HG03045 (cell line): ENCODE results near the gene IL27RA.
"Not testable (repeated sequence)": the region's sequence is repeated elsewhere in the genome, so short reads cannot be mapped to it uniquely, and the experiment has no call there.

Source experiments
- ATAC-seq: cut with Tn5 transposase; IDR thresholded peaks from one replicate; pipeline ENCODE4 v1.9.1; 2021; ENCODE audit warnings: mild to moderate bottlenecking, moderate library complexity; ENCODE audit not compliant: unreplicated experiment

IL27RA gene

GRCh38 chr19:14027856-14028450, 3.6 kb upstream of the IL27RA start, which contains the start of gene RLN3:
Gene RLN3, plus strand, starts transcription at chr19:14028148. Its CDS starts 57 bp downstream, at chr19:14028205.
- no peak for ATAC-seq

GRCh38 chr19:14028901-14029300, 2.7 kb upstream of the IL27RA start:
- ATAC-seq: no peak

GRCh38 chr19:14030997-14031718, 404 bp upstream of the IL27RA start:
- no peak for ATAC-seq

GRCh38 chr19:14033946-14034345, 2.4 kb downstream of the IL27RA start:
- ATAC-seq: no peak

- ATAC-seq: not testable (repeated sequence)
Observed at GRCh38 chr19:14035159-14035558, 3.6 kb downstream of the IL27RA start.

GRCh38 chr19:14035706-14036105, 4.1 kb downstream of the IL27RA start:
- ATAC-seq: no peak

- no peak for ATAC-seq
Observed at GRCh38 chr19:14039181-14039580, 7.6 kb downstream of the IL27RA start.

GRCh38 chr19:14042659-14043608, 11.4 kb downstream of the IL27RA start:
- ATAC-seq: not testable (repeated sequence)

- ATAC-seq: not testable (repeated sequence)
Observed at GRCh38 chr19:14047866-14048265, 16.3 kb downstream of the IL27RA start.

- no peak for ATAC-seq
Observed at GRCh38 chr19:14048443-14049153, 17.0 kb downstream of the IL27RA start.

GRCh38 chr19:14050512-14050911, 18.9 kb downstream of the IL27RA start:
- no peak for ATAC-seq

GRCh38 chr19:14050961-14051360, 19.4 kb downstream of the IL27RA start:
- ATAC-seq: not testable (repeated sequence)

GRCh38 chr19:14051980-14052379, 20.4 kb downstream of the IL27RA start:
- no peak for ATAC-seq

- ATAC-seq: no peak
Observed at GRCh38 chr19:14052470-14052869, 20.9 kb downstream of the IL27RA start.

GRCh38 chr19:14053032-14053431, 21.5 kb downstream of the IL27RA start:
- no peak for ATAC-seq

- ATAC-seq: no peak
Observed at GRCh38 chr19:14053500-14053899, 21.9 kb downstream of the IL27RA start.

GRCh38 chr19:14054099-14054498, 22.5 kb downstream of the IL27RA start:
- no peak for ATAC-seq

GRCh38 chr19:14054721-14055120, 23.2 kb downstream of the IL27RA start:
- ATAC-seq: no peak

GRCh38 chr19:14055396-14055795, 23.8 kb downstream of the IL27RA start:
- ATAC-seq: no peak

GRCh38 chr19:14056069-14056666, 24.6 kb downstream of the IL27RA start:
- no peak for ATAC-seq
